HG02571 (cell line): ENCODE data around the gene SCGB1C1.

Experiments
- ATAC-seq: cut with Tn5 transposase; IDR thresholded peaks from one replicate; pipeline ENCODE4 v1.9.1; 2021; ENCODE audit warnings: mild to moderate bottlenecking, moderate library complexity; ENCODE audit not compliant: unreplicated experiment

Gene SCGB1C1

GRCh38 chr11:204587-205109, 11.8 kb downstream of the SCGB1C1 start:
- no peak for ATAC-seq

GRCh38 chr11:205221-206001, 12.5 kb downstream of the SCGB1C1 start:
- no peak for ATAC-seq

GRCh38 chr11:206002-206384, 13.1 kb downstream of the SCGB1C1 start:
- ATAC-seq = no peak

- ATAC-seq = no peak
Measured at GRCh38 chr11:206526-207207, 13.8 kb downstream of the SCGB1C1 start.

GRCh38 chr11:207208-207862, 14.5 kb downstream of the SCGB1C1 start, which contains the start of the genes BET1L and RIC8A:
Gene BET1L (minus strand): TSS chr11:207399. CDS start chr11:207321, 78 bp downstream.
Gene RIC8A (plus strand): TSS chr11:207708. CDS start chr11:208855, 1,147 bp downstream.
- ATAC-seq = peak; percentile 77

- no peak for ATAC-seq
Measured at GRCh38 chr11:207863-208180, 14.9 kb downstream of the SCGB1C1 start.

- ATAC-seq = peak; percentile 40
Measured at GRCh38 chr11:208181-208916, 15.5 kb downstream of the SCGB1C1 start.

- ATAC-seq = no peak
Measured at GRCh38 chr11:208917-209260, 16.0 kb downstream of the SCGB1C1 start.

GRCh38 chr11:209275-210121, 16.6 kb downstream of the SCGB1C1 start:
- no peak for ATAC-seq

GRCh38 chr11:210122-210802, 17.4 kb downstream of the SCGB1C1 start:
- ATAC-seq = no peak

GRCh38 chr11:210803-211180, 17.9 kb downstream of the SCGB1C1 start:
- ATAC-seq = no peak

- no peak for ATAC-seq
Measured at GRCh38 chr11:211295-211694, 18.4 kb downstream of the SCGB1C1 start.

GRCh38 chr11:211741-212140, 18.9 kb downstream of the SCGB1C1 start:
- ATAC-seq = no peak

GRCh38 chr11:212150-213100, 19.5 kb downstream of the SCGB1C1 start:
- ATAC-seq = no peak

GRCh38 chr11:213111-213510, 20.2 kb downstream of the SCGB1C1 start:
- ATAC-seq = no peak

GRCh38 chr11:214083-214482, 21.2 kb downstream of the SCGB1C1 start:
- ATAC-seq = no peak

- no peak for ATAC-seq
Measured at GRCh38 chr11:215581-216037, 22.7 kb downstream of the SCGB1C1 start.
